Neural cell (in vitro differentiated cells): Measurements from ENCODE around the gene RPS3. TPM values are rescaled to one million over a fixed set of nuclear protein-coding genes. Genes with fewer than 3 reads are reported as not detected.
A peak's percentile ranks its signal among the peaks of the same experiment; 100 is the strongest.

Experiments used
- H2AFZ ChIP-seq: fragments of 200-600, 300-800 bp; sonication (generic), shearing (Covaris generic); 2 replicates; pipeline ENCODE4 v1.6.0; 2014; ENCODE audit warnings: low read depth, mild to moderate bottlenecking, antibody characterized with exemption, low read length, moderate library complexity
- H3F3A ChIP-seq: fragments of 200-600 bp; shearing (Covaris generic); 2 replicates; pipeline ENCODE4 v1.6.1; 2016; ENCODE audit warnings: mild to moderate bottlenecking, moderate library complexity, mixed read lengths, antibody characterized with exemption, low read length; ENCODE audit not compliant: insufficient read depth, poor library complexity, severe bottlenecking
- H3K27ac ChIP-seq: fragments of 200-600, 300-800 bp; sonication (generic), shearing (Covaris generic); 2 replicates; pipeline ENCODE4 v1.5.1; 2014; ENCODE audit warnings: mild to moderate bottlenecking, low read length, moderate library complexity
- H3K27me3 ChIP-seq: fragments of 300-800, 200-600 bp; sonication (generic), shearing (Covaris generic); 2 replicates; pipeline ENCODE4 v1.6.0; 2014; ENCODE audit warnings: mild to moderate bottlenecking, low read depth, low read length, moderate library complexity; ENCODE audit not compliant: insufficient read depth
- H3K36me3 ChIP-seq: fragments of 300-800, 200-600 bp; sonication (generic), shearing (Covaris generic); 2 replicates; pipeline ENCODE4 v1.5.1; 2014; ENCODE audit warnings: mild to moderate bottlenecking, antibody characterized with exemption, low read length, moderate library complexity; ENCODE audit not compliant: insufficient read depth
- H3K4me2 ChIP-seq: fragments of 300-800, 200-600 bp; sonication (generic), shearing (Covaris generic); 2 replicates; pipeline ENCODE4 v1.6.0; 2014; ENCODE audit warnings: mild to moderate bottlenecking, low read length
- H3K4me3 ChIP-seq: fragments of 300-800, 200-600 bp; sonication (generic), shearing (Covaris generic); 2 replicates; pipeline ENCODE4 v1.5.1; 2014; ENCODE audit warnings: mild to moderate bottlenecking, low read length, moderate library complexity
- H3K79me2 ChIP-seq: fragments of 200-600 bp; shearing (Covaris generic); replicated peaks from 2 replicates; pipeline ENCODE4 v1.6.0; 2014; ENCODE audit warnings: mild to moderate bottlenecking, low read length, moderate library complexity; ENCODE audit not compliant: insufficient read depth
- H3K9ac ChIP-seq: fragments of 300-800, 200-600 bp; sonication (generic), shearing (Covaris generic); 2 replicates; pipeline ENCODE4 v1.6.1; 2016; ENCODE audit warnings: mild to moderate bottlenecking, low read length, mixed read lengths
- H3K9me2 ChIP-seq: fragments of 200-600 bp; shearing (Covaris generic); 2 replicates; pipeline ENCODE4 v1.6.1; 2016; ENCODE audit warnings: mild to moderate bottlenecking, low read length, mixed read lengths; ENCODE audit not compliant: insufficient read depth
- H3K9me3 ChIP-seq: fragments of 200-600, 300-800 bp; sonication (generic), shearing (Covaris generic); 2 replicates; pipeline ENCODE4 v1.6.1; 2016; ENCODE audit warnings: mild to moderate bottlenecking, mixed run types, low read length, moderate library complexity, mixed read lengths
- H4K20me1 ChIP-seq: fragments of 200-600 bp; shearing (Covaris generic); 2 replicates; pipeline ENCODE4 v1.6.1; 2016; ENCODE audit warnings: mild to moderate bottlenecking, mixed run types; ENCODE audit not compliant: insufficient read depth
- CTCF ChIP-seq: fragments of 450-650 bp; IDR thresholded peaks from 2 replicates; pipeline ENCODE4 v1.5.1; 2014; ENCODE audit warnings: antibody characterized with exemption, mild to moderate bottlenecking, moderate library complexity; ENCODE audit not compliant: poor library complexity, severe bottlenecking
- EP300 ChIP-seq: fragments of 450-650 bp; conservative IDR thresholded peaks from 2 replicates; pipeline ENCODE4 v1.6.1; 2014; ENCODE audit warnings: antibody characterized with exemption, mild to moderate bottlenecking, moderate library complexity; ENCODE audit not compliant: poor library complexity, severe bottlenecking
- EZH2 ChIP-seq: fragments of 200-600, 300-800 bp; shearing (Covaris generic), sonication (generic); IDR thresholded peaks from 2 replicates; pipeline ENCODE4 v1.6.1; 2014; ENCODE audit warnings: antibody characterized with exemption, low read length, borderline replicate concordance, mild to moderate bottlenecking; ENCODE audit not compliant: insufficient read depth, poor library complexity, severe bottlenecking
- MXI1 ChIP-seq: fragments of 450-650 bp; conservative IDR thresholded peaks from 2 replicates; pipeline ENCODE4 v1.6.1; 2014; ENCODE audit warnings: antibody characterized with exemption, mild to moderate bottlenecking; ENCODE audit not compliant: poor library complexity, severe bottlenecking
- POLR2AphosphoS5 ChIP-seq: IDR thresholded peaks from 2 replicates; pipeline ENCODE4 v1.6.1; 2012
- RAD21 ChIP-seq: fragments of 450-650 bp; conservative IDR thresholded peaks from 2 replicates; pipeline ENCODE4 v1.6.1; 2014; ENCODE audit warnings: antibody characterized with exemption, mild to moderate bottlenecking, moderate library complexity
- REST ChIP-seq: IDR thresholded peaks from 2 replicates; pipeline ENCODE4 v1.6.1; 2012; ENCODE audit warnings: borderline replicate concordance
- SMC3 ChIP-seq: fragments of 450-650 bp; conservative IDR thresholded peaks from 2 replicates; pipeline ENCODE4 v1.6.1; 2014; ENCODE audit warnings: antibody characterized with exemption, mild to moderate bottlenecking, moderate library complexity; ENCODE audit not compliant: poor library complexity
- TAF1 ChIP-seq: IDR thresholded peaks from 2 replicates; pipeline ENCODE4 v1.6.1; 2012; ENCODE audit warnings: low read depth
- polyA minus RNA-seq: library from RNA; depleted of rRNA, polyadenylated mRNA; stranded (reverse); fragments of >200 nt; gene quantifications from 2 replicates; pipeline ENCODE4 v1.2.3, GENCODE V29; 2014
- polyA plus RNA-seq: library from polyadenylated mRNA; depleted of rRNA; stranded (reverse); fragments of >200 nt; gene quantifications from 2 replicates; pipeline ENCODE4 v1.2.3, GENCODE V29; 2014

Gene RPS3
- polyA plus RNA-seq = 1,292 and 1,440 TPM in 2 replicates
- 372 and 426 TPM in 2 replicates for polyA minus RNA-seq

- H2AFZ ChIP-seq = peak within 1 kb of the TSS; percentile 43
- peaks cover 49% of the 10 kb centered on the region for H3K79me2 ChIP-seq
- H3F3A ChIP-seq = no peaks in the 10 kb centered on the region
- H3K9ac ChIP-seq = peak within 1 kb of the TSS; percentile 90
- peak within 1 kb of the TSS; percentile 85 for H3K4me3 ChIP-seq
- no peaks in the 10 kb centered on the region for H3K9me2 ChIP-seq
- TF ChIP-seq CTCF (peak; percentile 62), SMC3 (no peak), REST (peak; percentile 99), EP300 (peak; percentile 82), RAD21 (no peak), TAF1 (peak; percentile 98), POLR2AphosphoS5 (peak; percentile 99), MXI1 (peak; percentile 93), EZH2 (no peak)
- peak within 1 kb of the TSS; percentile 91 for H3K27ac ChIP-seq
- H3K36me3 ChIP-seq = peaks cover 15% of the 10 kb centered on the region
- no peaks in the 10 kb centered on the region for H3K9me3 ChIP-seq
- H3K27me3 ChIP-seq = no peaks in the 10 kb centered on the region
- peaks cover 8% of the 10 kb centered on the region for H4K20me1 ChIP-seq
- peak within 1 kb of the TSS; percentile 93 for H3K4me2 ChIP-seq
Observed at GRCh38 chr11:75399344-75400145, at the start of gene RPS3. Gene RPS3 (plus strand): TSS chr11:75399518. CDS start chr11:75399548, 30 bp downstream.

- Histone ChIP-seq H3K9me3 (no peaks in the 10 kb centered on the region), H3K4me2 (no peak overlapping the region), H3K36me3 (no peaks in the 10 kb centered on the region), H3K9ac (no peak overlapping the region), H4K20me1 (no peaks in the 10 kb centered on the region), H3K79me2 (no peaks in the 10 kb centered on the region), H3K27ac (no peak overlapping the region), H3F3A (no peaks in the 10 kb centered on the region), H3K27me3 (peaks cover 10% of the 10 kb centered on the region), H2AFZ (no peak overlapping the region), H3K4me3 (peak overlapping the region; percentile 85), H3K9me2 (no peaks in the 10 kb centered on the region)
- TF ChIP-seq POLR2AphosphoS5 = no peak
- no peak for TF ChIP-seq REST
- TF ChIP-seq RAD21 = no peak
- TF ChIP-seq EP300 = no peak
- no peak for TF ChIP-seq TAF1
- no peak for TF ChIP-seq EZH2
- TF ChIP-seq SMC3 = no peak
Observed at GRCh38 chr11:75349521-75350116, 49.7 kb upstream of the RPS3 start.
